COR-L47 (cell line): ENCODE data around the gene POU3F1.

Experiments used
- DNase-seq: peaks from one replicate; lab custom pipeline; 2025; lab: John Stamatoyannopoulos, UW

Gene POU3F1

GRCh38 chr1:38028105-38028591 lies 18.4 kb downstream of the POU3F1 start:
- DNase-seq = no peak

GRCh38 chr1:38027201-38028104 lies 19.1 kb downstream of the POU3F1 start:
- no peak for DNase-seq

- DNase-seq = no peak
These were observed 19.9 kb downstream of the POU3F1 start for GRCh38 chr1:38026592-38027200.

- DNase-seq = no peak
These were observed 20.9 kb downstream of the POU3F1 start for GRCh38 chr1:38025664-38026063.

GRCh38 chr1:38025233-38025632 lies 21.4 kb downstream of the POU3F1 start:
- no peak for DNase-seq

GRCh38 chr1:38022810-38023209 lies 23.8 kb downstream of the POU3F1 start:
- DNase-seq = no peak

- no peak for DNase-seq
These were observed 24.6 kb downstream of the POU3F1 start for GRCh38 chr1:38021969-38022368.

GRCh38 chr1:38020396-38020795 lies 26.2 kb downstream of the POU3F1 start:
- no peak for DNase-seq

GRCh38 chr1:38018864-38019343 lies 27.7 kb downstream of the POU3F1 start:
- no peak for DNase-seq

- DNase-seq = no peak
These were observed 30.4 kb downstream of the POU3F1 start for GRCh38 chr1:38015978-38016725.

GRCh38 chr1:38014724-38015424 lies 31.7 kb downstream of the POU3F1 start:
- no peak for DNase-seq

- no peak for DNase-seq
These were observed 32.4 kb downstream of the POU3F1 start for GRCh38 chr1:38014171-38014570.

- DNase-seq = no peak
These were observed 33.4 kb downstream of the POU3F1 start for GRCh38 chr1:38013227-38013622.

GRCh38 chr1:38012363-38013226 lies 34.0 kb downstream of the POU3F1 start, which contains the start of gene UTP11:
TSS of gene UTP11 (plus strand) at chr1:38012734. CDS start at chr1:38012803, 69 bp downstream.
- peak; percentile 99 for DNase-seq

GRCh38 chr1:38009841-38010180 lies 36.8 kb downstream of the POU3F1 start:
- no peak for DNase-seq

- no peak for DNase-seq
These were observed 37.3 kb downstream of the POU3F1 start for GRCh38 chr1:38009088-38009840.

- DNase-seq = no peak
These were observed 40.4 kb downstream of the POU3F1 start for GRCh38 chr1:38006008-38006828.

- DNase-seq = peak; percentile 49
These were observed 41.2 kb downstream of the POU3F1 start, which contains the start of gene FHL3 for GRCh38 chr1:38005195-38006007. TSS of gene FHL3 (minus strand) at chr1:38005514. CDS start at chr1:37999412, 6,102 bp downstream.
